HFF-Myc (cell line): ENCODE data around the gene PTPRCAP.
"Not testable (repeated sequence)": the region's sequence is repeated elsewhere in the genome, so short reads cannot be mapped to it uniquely, and the experiment has no call there.

Source experiments
- DNase-seq: peaks from one replicate; pipeline ENCODE4 v3.0.0-alpha.2; 2011; ENCODE audit warnings: low read depth; ENCODE audit errors: extremely low read depth
- H3K4me3 ChIP-seq: replicated peaks from 2 replicates; pipeline ENCODE4 v1.5.1; 2011; ENCODE audit warnings: low read depth, mild to moderate bottlenecking, control low read depth, low read length
- CTCF ChIP-seq: IDR thresholded peaks from 2 replicates; pipeline ENCODE4 v1.5.1; 2012; ENCODE audit warnings: mild to moderate bottlenecking, low read depth, low read length, control low read depth; ENCODE audit errors: missing control alignments

PTPRCAP gene

DNA sequence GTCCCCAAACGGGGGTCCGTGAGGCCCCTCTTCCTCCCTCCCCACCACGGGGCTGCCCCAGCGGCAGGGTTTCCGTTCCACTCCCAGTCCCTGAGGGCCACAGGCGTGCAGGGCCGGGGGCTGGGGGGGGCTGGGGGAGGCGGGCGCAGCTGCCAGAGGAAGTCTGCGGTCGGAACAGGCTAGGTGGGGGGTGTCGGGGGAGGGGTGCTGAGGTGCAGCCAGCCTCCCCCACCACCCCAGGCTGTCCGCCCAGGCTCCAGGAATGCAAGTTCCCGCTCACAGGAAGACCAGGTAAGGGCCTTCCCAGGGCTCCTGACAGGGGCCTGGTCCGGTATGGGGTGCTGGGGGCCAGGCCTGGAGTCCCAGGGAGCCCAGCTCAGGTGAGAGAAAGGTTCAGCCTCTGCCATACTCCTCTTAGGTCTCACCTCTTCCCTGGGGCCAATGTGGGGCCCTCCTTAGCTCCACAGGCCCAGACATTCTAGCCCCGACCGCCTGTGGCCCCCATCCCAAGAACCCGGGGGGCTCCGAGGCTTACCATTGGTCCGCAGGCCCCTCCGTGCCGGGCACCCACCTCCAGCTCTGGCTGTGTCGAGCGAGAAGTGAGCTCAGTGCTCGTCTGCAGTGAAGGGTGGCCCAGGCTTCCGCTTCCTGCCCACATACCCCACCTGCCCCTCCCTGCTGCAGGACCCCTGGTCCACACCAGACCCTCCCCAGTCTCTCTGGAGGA lies at the start of gene PTPRCAP:
TSS of gene PTPRCAP (minus strand) at position 601 of the 727 bp plus-strand sequence. CDS start at position 538, 63 bp downstream.
- TF ChIP-seq CTCF, result no peak
- DNase-seq, result no peak
- no peak within 1 kb of the TSS for H3K4me3 ChIP-seq

GRCh38 chr11:67486481-67487195 lies 49.2 kb upstream of the PTPRCAP start:
- TF ChIP-seq CTCF, result no peak
- H3K4me3 ChIP-seq, result no peak overlapping the region
- no peak for DNase-seq

DNA sequence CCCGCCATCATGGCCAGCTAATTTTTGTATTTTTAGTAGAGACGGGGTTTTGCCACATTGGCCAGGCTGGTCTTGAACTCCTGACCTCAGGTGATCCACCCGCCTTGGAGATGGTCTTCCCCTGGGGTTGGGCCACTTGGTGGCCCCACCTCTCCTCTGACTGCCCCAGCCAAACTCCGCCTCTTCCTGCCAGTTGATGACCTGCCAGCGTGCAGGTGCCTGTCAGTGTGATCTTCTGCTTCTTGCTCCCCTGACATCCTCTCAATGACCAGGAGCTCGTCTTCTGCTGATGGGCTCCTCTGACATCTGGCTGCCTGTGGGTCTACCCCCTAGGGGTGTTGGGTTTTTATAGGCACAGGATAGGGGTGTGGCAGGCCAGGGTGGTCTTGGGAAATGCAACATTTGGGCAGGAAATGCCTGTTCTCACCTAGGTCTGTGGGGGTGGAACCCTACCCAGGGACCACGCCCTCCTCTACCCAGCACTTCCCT lies 48.4 kb upstream of the PTPRCAP start:
- DNase-seq, H3K4me3 ChIP-seq: not testable (repeated sequence)

DNA sequence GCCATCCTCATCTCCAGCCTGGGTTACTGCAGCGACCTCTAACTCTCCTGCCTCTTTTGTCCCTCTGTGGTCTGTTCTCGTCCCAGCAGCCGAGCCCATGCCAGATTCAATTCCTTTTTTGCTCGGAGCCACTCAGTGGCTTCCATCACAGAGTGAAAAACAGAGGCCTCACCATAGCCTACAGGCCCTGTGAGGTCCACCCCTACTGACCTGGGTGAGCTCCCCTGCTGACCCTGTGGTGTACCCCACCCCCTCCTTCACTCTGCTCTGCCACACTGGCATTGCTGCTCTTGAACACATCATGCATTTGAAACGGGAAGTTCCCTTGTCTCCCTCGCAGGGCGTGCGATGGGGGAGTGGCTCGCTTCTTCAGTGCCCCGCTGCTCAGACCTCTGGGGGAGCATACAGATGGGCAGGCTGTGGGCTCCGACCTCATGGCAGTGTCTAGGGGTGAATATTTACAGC lies 47.4 kb upstream of the PTPRCAP start:
- DNase-seq, result no peak
- no peak for TF ChIP-seq CTCF
- no peak overlapping the region for H3K4me3 ChIP-seq

DNA sequence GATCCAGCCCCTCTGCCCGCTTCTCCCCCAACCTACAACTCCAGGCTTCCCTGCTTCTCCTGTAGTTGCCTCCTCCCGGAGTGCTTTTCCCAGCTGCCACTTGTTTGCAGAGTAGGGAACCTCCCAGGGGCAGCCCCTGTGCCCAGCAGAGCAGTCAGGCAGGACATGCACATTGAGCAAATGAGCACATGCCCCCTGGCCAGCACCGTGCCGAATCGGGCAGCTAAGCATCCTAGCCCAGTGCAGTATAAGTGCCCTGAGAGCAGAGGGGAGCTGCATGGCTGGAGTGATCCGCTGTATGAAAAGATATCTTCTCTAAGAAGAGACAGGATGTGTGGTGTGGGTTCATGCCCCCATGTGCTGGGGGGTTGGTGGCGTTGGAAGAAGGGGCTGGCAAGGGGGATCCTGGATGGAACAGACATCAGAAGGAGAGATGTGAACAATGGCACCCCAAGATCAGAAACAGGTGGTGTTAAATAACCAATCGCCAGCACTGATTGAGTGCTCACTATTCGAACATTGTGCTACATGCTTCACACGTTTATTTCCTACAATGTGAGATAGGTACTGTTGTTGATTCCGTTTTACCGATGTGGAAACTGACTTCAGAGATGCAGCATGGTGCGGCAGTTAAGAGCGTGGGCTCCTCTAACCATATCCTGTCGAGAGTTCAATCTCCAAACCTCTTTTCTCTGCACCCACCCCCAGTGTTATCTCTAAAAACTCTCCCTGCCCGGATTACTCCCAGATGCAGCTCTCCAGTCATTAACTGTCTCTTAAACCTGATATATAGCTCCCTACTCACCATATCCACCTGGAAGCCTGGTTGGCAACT lies 46.6 kb upstream of the PTPRCAP start:
- peak overlapping the region; percentile 57 for H3K4me3 ChIP-seq
- no peak for DNase-seq
- no peak for TF ChIP-seq CTCF

DNA sequence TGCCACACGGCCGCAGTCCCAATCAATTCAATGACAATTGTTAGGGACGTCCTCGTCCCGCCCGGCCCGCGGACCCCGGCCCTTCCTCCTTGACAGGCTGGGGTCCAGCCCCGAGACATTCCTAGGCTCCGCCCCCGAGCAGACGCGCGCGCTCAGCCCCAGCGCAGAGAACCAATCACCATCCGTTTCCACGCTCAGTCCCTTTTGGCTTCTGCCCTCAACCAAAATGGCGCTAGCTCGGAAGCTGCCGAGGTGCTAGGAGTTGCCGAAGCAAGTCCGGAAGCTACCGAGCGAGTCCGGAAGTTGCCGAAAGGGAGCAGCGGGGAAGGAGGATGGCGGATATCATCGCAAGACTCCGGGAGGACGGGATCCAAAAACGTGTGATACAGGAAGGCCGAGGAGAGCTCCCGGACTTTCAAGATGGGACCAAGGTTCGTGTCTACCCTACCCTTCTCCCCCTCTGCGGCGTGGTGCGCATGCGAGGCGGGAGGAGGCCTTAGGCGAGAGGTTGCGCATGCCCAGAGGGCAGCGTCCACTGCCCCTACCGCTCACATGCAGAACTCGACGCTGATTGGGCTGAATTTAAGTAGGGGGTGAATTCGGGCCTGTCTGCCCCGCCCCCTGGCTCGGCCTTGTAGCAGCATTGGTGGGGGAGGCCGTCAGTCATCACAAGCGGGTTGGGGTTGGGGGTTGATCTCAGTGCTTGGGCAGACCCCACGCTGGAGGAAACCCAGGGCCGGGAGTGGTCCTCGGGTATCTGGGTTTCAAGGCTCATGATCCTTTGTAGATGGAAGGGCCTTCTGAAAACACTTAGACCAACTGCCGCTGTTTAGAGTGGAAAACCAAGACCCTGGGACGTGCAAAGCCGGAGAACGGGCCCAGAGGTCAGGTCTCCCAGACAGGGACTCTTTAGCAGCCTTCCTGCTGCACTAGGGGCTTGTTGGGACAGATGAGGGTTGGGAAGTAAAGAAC lies 45.6 kb upstream of the PTPRCAP start, which contains the start of gene AIP:
TSS of gene AIP (plus strand) at position 200 of the 972 bp plus-strand sequence. CDS start at position 333, 133 bp downstream.
- no peak for TF ChIP-seq CTCF
- H3K4me3 ChIP-seq, result peak within 1 kb of the TSS; percentile 57
- peak; percentile 97 for DNase-seq
